GM18868 (cell line): Measurements from ENCODE around the gene GJA3.

Source experiments
- ATAC-seq: cut with Tn5 transposase; IDR thresholded peaks from one replicate; pipeline ENCODE4 v1.9.1; 2021; ENCODE audit warnings: mild to moderate bottlenecking, moderate library complexity; ENCODE audit not compliant: unreplicated experiment

The GJA3 gene

DNA sequence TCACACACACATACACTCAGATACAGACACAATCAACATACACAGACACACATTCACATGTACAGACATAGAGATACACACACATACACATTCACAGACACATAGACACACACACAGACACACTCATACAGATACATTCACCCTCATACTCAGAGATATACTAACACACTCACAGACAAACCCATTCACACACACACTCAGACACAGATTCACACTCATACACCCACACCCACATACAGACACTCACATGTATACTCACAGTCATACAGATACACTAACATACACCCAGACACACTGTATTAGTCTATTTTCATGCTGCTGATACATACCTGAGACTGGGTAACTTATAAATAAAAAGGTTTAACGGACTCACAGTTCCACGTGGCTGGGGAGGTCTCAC, 30.8 kb downstream of the GJA3 start:
- ATAC-seq: no peak

DNA sequence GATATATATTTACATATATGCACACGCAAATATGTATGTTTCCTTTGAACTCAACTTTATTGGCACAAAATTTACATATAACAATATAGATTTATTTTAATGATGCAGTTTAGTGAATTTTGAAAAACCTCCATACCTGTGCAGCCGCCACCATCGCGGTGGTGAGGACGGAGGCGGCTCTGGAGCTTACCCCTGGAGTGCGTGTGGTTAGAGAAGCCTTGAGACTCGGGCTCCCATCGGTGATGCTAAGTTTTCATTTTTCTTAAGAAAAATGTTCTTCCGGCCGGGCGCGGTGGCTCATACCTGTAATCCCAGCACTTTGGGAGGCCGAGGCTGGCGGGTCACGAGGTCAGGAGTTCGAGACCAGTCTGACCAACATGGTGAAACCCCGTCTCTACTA, 31.8 kb downstream of the GJA3 start:
- no peak for ATAC-seq

DNA sequence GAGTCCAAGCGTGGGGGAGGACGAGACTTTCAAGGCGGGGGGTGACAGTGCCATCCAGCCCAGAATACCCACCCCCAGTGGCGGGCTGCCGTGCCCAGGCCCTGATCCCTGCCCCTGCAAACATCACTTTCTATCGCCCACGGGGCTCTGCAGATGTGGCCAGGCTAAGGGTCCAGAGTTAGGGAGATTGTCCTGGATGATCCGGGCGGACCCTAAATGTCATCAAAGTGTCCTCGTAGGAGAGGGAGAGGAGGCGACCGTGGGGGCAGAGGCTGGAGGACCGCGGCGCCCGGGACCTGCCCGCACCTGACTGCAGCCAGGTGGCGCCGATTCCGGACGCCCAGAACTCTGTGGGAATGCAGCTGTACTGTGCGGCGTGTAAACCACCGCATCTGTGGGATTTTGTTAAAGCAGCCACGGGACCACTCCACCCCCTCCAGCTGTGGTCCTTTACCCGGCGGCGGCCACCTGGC, 32.4 kb downstream of the GJA3 start:
- ATAC-seq: peak; percentile 24

DNA sequence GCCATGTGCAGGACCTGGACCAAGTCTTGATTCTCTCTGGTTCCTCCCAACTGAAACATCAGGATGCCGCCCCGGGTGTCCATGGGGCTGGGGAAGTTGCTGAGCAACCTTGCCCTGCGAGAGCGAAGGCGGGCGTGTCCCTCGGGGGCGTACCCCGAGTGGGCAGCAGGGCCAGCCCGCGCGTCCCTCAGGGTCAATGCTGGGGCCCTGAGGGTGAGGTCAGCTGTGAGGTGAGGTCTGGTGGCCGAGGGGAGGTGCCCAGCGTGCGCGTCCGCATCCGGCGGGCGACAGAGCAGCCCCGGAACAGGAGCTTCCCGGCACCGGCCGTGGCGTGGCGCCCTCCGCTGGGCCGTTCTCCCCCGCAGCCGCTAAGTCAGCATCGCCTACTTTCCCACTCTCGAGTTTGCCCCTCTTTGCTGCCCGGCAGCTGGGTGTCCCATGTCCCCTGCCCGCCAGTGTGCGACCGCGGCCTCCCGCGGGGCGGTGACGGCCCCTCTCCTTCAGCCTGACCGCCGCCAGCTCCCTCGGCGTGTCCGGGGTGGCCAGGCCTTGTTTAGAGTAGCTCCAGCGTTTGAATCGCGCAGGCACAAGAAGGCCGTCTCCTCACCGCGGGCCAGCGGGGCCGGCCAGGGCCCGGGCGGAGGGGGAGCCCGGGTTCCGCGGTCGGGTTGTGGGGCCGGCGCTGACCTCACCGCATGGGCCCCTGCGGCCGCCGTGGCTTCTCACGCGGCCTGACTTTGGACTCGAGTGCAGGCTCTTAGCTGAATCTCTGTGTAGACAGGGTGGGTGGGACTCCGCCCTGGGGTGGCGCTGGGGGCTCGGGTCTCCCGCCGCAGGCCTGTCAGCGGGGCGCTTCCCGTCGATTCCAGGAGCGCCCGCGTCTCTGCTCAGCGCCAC, 33.0 kb downstream of the GJA3 start:
- ATAC-seq: peak; percentile 74

DNA sequence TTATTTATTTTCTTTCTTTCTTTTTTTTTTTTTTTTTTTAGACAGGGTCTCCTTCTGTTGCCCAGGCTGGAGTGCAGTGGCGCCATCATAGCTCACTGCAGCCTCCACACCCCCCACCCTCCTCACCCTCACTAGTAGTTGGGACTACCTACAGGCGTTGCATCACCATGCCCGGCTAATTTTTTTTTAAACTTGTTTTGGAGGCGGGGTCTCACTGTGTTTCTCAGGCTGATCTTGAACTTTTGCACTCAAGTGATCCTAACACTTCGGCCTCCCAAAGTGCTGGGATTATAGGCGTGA, 33.6 kb downstream of the GJA3 start:
- peak; percentile 36 for ATAC-seq

DNA sequence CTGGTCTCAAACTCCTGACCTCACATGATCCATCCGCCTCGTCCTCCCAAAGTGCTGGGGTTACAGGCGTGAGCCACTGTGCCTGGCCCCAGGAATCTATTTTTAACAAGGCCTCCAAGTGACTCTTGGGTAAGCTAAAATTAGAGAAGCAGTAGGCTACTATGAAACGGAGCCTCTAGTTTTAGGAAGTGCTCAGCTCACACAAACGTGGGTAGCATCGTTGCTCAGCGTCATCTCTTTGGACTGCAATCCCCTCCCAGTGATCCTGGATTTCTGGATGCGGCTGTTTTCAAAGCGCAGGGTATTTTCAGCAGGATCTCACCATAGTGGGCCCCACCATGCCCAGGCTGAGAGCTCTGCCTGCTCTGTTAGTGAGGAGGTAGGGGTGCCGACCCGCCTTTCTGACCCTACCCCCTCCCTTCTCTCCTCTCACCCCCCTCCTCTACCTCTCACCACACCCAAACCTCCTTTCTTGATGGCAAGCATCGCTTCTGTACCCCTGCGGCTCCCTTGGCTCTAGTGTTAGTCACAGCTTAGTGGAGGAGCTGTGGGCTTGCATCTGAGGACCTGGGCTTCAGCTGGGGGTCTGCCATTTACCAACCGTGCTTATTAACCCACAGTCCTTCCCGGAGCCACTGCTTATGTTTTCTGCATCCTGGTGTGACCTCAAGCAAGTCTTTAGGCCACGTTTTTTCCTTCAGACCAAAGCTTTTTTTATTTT, 34.2 kb downstream of the GJA3 start:
- ATAC-seq: no peak

DNA sequence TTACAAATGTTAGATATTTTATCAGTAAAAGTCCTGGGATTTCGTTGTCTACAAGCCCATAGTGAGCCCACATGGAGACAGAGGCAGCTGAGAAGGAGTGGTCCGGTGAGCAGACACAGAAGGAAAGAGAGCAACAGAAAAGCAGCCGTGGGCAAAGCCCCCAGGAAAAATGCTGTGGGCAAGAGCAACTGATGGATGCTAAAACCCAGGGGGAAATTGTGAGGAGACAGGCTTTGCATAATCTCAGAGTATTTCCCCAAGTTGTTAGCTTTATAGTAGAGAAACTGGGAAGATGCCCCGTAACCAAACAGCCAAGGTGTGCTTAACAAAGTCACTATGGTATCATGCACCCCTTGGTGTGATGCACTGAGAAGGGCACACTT, 35.1 kb downstream of the GJA3 start:
- ATAC-seq: no peak

DNA sequence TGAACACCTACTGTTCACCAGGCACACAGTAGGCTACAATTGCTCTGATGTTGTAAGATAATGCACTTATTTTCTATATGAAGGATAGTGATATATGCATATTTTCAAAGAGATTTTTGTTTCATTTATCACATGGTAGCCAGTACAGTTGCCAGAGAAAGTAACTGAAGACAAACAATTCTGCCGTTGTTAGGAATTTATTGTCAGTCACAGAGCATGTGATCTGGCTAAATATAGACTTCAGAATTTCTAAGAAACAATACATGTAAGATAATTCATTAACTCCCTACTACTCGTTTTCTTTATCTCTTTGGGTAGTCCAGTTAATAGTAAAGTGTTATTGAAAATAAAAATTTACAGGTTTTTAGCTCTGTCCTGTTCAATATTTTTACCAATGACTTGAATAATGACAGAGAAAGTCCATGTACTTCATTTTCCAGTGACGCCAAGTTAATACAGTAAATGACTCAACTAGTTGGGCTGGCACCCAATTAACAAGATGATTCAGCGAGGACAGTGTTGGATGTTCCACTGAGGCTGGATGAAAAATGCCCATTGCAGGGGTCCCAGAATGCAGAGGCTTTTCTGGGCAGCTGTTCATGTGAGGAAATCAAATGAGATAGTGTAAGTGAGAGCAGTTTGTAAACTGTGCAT, 35.6 kb downstream of the GJA3 start:
- ATAC-seq: no peak

DNA sequence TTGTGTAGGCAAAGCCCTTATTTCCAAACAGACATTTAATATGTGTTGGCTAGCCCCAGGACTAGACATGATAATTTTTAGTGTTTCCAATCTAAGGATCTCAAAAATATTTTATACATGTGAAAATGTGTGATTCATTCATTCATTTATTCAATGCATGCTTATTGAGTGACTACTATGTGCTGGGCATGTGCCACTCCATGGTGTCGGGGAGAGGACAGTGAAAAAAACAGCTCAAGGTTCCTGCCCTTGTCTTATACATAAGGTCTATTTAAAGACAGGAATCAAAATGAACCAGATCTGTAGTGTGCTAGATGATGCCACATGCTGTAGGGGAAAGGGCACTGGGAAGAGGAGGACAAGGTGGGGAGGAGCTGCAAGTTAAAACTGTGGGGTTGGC, 36.5 kb downstream of the GJA3 start:
- ATAC-seq: no peak

DNA sequence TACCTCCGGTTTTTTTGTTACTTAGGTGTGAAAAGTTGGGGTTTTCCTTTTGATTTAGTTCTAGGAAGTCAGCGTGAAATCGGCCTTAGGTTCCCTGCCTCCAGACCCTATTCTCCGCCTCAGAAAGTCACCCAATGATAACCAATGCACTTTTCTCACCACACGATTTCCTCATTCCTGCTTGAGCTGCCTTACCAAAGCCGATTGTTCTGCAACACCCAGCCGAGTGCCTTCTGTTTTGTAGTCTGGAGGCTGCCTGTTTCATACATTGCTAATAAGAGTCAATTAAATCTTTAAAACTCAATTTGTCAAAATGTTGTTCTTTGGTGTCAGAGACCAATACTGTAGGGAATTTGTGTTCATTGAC, 39.7 kb downstream of the GJA3 start:
- ATAC-seq: peak; percentile 7

DNA sequence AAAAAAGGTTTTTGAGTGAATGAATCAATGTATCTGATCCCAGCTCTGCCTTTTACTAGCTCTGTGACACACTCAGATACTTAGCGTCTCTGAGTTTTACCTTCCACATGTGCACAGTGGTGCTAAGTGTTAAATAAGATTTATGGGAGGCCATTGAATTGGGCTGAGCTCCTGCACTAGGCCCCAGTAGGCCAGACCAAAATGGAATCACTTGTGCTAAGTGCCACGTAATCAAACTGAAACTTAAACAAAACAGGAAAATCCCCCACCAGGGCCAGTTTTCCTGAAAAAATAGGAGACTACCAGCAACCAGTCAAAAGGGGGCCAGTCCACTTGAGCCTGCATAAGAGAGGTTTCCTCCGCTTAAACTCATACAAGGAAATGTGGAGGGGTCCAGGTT, 40.9 kb downstream of the GJA3 start:
- ATAC-seq: no peak

DNA sequence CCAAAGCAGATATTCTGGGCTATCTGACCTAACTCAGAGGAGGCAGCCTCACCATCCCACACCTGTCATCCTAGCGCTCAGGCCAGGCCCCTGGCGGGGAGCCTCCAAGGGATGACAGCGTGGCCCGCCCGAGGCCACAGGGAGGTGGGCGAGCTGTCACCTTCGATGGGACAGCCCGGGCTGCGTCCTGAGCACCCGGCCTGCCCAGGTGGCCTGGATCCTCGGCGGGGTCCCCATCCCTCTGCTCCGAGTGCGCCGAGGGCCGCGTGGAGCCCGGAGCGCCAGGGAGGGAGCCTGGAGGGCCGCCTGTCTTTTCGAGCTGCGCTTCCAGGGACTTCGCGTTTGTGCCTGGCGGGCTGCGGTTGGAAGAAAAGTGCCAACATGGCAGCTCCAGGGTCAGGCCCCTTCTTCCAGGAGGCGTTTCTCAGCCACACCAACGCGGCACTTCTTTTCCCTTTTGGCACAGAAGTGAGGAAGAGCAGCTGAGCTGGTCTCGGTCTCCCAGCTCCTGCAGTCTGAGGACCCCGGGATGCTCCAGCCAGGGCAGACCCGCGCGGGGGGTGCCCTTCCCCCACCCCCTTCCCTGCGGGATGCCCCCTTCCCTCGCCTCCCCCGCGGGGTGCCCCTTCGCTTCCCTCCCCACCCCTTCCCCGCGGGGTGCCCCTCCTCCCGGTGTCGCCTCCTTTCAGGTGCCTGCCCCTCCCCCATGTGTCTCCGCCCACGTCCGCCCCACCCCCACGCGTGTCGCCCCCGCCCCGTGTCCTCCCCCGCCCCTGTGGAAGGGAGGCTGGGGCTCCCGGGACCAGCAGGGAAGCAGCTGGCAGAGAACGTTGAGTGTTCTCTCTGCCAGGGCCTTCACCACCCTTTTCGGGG, 42.3 kb downstream of the GJA3 start:
- ATAC-seq: no peak

DNA sequence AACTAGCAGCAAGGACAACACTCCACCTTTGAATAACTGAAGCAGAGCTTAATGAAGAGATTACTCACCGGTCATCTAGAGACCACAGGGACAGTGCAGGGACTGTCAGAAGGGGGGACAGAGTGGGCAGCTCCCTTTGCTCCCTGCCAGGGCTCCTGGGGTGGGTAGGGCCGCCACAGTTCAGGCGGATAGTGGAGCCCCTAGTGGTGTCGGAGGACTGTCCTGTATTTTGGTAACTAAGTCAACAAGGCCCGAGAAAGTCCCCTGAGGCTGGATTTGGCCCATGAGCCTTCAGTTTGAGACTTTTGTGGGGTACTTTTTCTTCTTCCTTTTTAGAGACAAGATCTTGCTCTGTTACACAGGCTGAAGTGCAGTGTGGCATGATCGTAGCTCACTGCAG, 44.6 kb downstream of the GJA3 start:
- ATAC-seq: no peak

DNA sequence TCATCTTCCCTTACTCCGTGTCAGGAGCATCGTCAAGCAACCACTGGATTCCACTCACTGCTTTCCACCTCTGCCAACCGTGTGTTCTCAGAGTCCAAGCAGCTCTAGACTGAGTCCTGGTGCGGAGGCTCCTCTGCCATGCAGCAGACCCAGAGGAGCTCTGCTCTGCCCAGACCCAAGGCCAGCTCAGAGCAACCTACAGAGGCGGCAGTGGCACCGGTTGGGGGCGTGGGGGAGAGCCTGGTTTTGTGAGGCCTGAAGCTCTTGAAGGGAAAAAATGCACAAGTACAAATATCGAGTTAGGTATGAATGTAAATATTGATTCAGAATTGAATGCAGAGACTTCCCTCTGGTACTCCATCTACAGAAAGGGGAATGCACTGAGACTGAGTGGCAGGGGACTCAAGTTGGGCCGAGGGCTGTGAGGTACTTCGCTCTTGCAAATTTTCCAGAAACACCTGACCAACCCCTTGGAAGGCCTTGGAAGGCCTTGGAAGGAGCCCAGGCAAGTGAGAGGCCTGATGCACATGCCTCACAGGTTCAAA, 46.7 kb downstream of the GJA3 start:
- ATAC-seq: no peak

DNA sequence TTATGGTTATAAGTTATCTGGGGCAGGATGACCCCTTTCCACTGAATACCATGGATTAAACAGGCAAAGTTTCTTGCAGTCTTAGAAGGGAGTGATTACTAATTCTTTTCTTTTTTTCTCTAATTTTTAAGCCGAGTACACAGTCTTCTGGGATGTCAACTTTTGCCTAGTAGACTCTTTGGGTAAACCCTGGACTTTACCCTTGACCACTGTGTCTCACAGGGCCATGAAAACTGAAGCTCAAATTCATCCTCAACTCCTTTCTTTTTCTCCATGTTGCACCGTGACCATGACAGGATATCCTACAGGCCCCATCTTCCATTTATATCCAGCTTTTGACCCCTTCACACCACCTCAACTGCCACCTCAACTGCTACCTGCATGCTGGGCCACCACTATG, 51.8 kb downstream of the GJA3 start:
- no peak for ATAC-seq

DNA sequence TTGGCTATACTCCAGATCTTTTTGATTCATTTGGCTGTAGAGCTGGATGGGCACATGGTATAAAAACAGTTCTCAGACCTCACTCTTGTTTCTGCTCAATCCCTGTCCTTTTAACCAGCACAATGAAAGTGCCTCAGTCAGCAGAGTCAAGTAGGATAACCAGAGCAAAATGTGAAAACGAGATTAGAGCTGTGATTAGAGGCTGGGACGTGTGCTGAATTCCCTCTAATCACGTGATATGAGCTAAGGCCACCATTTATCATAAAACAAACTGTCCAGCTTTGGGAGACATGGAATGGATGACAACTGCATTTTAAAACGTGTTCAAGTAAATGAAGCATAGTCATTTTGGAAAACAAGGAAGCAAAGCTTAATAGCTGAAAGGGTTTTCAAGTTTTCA, 54.1 kb downstream of the GJA3 start:
- ATAC-seq: no peak

DNA sequence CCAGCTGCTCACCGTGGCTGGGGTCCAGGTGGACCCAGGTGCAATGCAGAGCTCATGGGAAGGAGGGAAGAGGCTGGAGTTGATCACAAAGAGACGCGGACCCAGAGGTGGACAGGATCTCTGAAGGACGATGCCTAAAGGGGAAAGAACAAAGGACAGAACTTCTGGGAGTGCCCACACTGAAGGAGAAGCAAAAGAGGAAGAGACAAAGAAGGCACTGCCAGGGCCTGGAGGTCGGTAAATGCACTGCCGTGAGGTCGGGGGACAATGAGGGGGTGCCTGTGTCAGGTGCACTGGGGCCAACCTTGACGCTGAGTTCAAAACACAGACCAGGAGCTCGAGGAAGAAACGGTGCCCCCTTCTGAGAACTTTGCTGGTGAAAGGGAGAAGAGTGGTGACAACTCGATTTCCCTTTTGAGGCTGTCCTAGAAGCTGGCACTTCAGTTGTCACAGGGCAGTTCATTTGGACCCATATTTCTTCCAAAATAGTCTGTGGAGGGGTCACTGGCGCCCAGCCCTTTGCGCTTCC, 55.6 kb downstream of the GJA3 start:
- ATAC-seq: no peak

DNA sequence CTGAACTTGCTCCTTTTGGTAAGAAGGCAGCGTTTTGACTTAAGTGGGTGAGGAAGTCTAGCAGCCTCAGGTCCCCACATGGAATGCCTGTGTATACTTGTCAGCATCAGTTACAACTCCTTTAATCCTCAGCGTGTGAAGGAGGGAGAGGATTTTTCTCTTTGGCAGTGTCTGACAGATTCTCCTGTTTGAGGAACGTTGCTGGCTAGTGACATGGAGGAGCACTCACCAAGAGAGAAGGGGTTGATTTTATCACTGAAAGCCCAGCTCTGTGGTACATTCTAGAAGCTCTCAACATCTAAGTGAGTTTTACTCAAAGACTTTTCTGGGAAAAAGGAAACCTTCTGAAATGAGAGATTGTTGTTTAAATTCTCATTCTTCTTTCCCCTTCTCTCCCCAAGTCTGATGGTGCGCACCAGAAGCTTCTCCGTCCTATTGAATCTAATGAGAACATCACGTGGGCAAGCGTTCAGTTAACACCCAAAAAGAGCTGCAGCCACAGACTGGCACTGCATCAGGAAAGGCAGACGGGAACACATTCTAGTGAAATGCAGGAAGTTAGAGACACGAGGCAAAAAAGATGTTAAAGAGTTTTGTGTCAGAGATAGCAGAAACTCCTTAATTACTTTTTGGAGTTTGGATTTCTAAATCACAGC, 58.2 kb downstream of the GJA3 start:
- ATAC-seq: no peak

DNA sequence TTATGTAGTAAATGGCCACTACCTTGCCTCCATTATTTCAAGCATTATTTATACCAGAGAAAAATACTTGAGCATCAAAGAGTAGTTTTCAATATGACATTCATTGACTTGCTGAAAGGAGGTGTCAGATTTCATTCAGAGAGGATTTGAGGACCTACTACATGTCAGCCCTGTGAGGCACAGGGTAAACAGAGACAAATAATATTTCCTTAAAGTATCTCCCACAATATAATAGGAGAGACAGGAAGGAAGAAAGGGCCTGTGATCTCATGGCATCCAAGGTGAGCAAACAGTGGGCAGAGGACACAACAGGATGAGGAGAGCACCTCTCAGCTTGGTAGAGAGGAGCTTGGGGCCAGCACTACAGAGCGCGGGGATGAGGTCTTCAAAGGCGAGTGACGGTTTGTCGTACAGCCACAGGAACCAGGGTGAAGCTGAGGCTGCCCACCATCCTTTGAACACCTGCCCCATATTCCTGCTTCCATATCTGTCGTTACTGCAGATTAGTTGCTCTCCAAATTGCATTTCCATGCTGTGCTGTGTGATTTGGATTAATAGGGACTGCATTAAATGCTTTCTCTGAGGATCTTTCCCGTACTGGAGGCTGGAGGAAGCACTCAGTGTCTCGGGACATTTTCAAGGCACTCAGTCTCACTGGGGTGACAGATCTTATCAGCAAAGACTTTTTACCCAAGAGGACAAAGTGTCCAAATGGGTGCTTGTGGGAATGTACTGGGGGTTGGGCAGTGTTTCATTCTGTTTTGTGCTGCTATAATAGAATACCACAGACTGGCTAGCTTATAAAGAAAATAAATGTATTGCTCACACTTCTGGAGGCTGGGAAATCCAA, 59.2 kb downstream of the GJA3 start:
- ATAC-seq: no peak
